MG63 (cell line): ENCODE data around the gene THAP10. TPM values are rescaled to one million over a fixed set of nuclear protein-coding genes. Genes with fewer than 3 reads are reported as not detected.

Experiments used
- DNase-seq: peaks from one replicate; pipeline ENCODE4 v3.0.0-alpha.2; 2020
- H3K27me3 ChIP-seq: fragments of 250-450 bp; sonication (Bioruptor Pico); 2 replicates; pipeline ENCODE4 v1.5.1; 2020; ENCODE audit warnings: mild to moderate bottlenecking, moderate library complexity
- H3K36me3 ChIP-seq: fragments of 250-450 bp; sonication (Bioruptor Pico); 2 replicates; pipeline ENCODE4 v1.5.1; 2020; ENCODE audit warnings: mild to moderate bottlenecking, moderate library complexity
- H3K4me3 ChIP-seq: fragments of 250-450 bp; sonication (Bioruptor Pico); 2 replicates; pipeline ENCODE4 v1.5.1; 2020; ENCODE audit warnings: mild to moderate bottlenecking, moderate library complexity
- H3K9me3 ChIP-seq: fragments of 250-450 bp; sonication (Bioruptor Pico); 2 replicates; pipeline ENCODE4 v1.5.1; 2020; ENCODE audit warnings: mild to moderate bottlenecking, moderate library complexity
- total RNA-seq: library from RNA; depleted of rRNA; stranded (reverse); fragments of >200 nt; shearing (Covaris generic); gene quantifications from 2 replicates; pipeline ENCODE4 v1.2.3, GENCODE V29; 2014; ENCODE audit warnings: low replicate concordance; rRNA removed

The THAP10 gene
- total RNA-seq, 1 experiment from 2014 or later, result 5.6 TPM

DNA sequence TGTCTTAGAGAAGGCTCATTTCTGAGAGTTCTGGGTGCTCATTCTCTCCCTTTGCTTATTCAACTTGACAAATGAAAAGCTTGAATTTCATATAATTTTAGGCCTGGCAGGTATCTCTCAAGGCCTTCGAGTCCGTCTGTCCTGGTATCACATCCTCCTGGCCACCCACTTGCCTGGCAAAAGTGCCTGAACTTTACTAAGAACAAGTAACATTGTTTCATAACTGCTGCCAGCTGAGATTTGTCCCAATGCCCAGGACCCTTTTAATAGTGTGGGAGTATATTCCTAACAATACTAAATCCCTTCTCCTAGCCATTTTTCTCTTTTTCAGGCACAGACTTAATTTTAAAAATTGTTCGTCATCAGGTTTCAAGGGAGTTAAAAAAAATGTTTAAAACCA lies 56.4 kb downstream of the THAP10 start:
- no peaks in the 10 kb centered on the region for H3K27me3 ChIP-seq
- DNase-seq, result no peak
- peaks cover 63% of the 10 kb centered on the region for H3K36me3 ChIP-seq
- H3K9me3 ChIP-seq, result no peaks in the 10 kb centered on the region
- no peak overlapping the region for H3K4me3 ChIP-seq

- H3K36me3 ChIP-seq, result peaks cover 67% of the 10 kb centered on the region
- DNase-seq, result no peak
- no peaks in the 10 kb centered on the region for H3K9me3 ChIP-seq
- no peak overlapping the region for H3K4me3 ChIP-seq
- H3K27me3 ChIP-seq, result no peaks in the 10 kb centered on the region
These were observed 56.8 kb downstream of the THAP10 start for GRCh38 chr15:70835415-70835814.

DNA sequence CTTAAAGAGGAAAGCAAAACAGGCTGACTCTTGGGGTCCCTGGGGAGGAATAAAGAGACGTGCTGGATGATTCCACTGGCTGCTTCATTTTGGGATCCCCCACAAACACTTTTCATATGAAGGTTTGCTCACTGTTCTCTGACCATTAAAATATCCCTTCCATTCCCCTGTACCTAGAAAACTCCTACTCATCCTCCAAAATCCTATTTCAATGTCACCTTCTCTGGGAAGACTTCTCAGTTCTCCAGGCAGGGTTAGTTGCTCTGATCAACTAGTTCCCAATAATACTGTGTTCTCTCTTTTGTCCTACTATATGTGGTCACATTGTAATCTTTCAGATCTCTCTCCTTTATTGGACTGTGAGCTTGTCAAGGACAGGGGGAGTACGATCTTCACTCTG lies 57.2 kb downstream of the THAP10 start:
- no peak for DNase-seq
- Histone ChIP-seq H3K4me3 (no peak overlapping the region), H3K9me3 (no peaks in the 10 kb centered on the region), H3K27me3 (no peaks in the 10 kb centered on the region), H3K36me3 (peaks cover 70% of the 10 kb centered on the region)

GRCh38 chr15:70833861-70834765 lies 58.1 kb downstream of the THAP10 start:
- Histone ChIP-seq H3K9me3 (no peaks in the 10 kb centered on the region), H3K4me3 (no peak overlapping the region), H3K36me3 (peaks cover 74% of the 10 kb centered on the region), H3K27me3 (no peaks in the 10 kb centered on the region)
- DNase-seq, result peak; percentile 75

- H3K27me3 ChIP-seq, result no peaks in the 10 kb centered on the region
- no peaks in the 10 kb centered on the region for H3K9me3 ChIP-seq
- H3K36me3 ChIP-seq, result peaks cover 73% of the 10 kb centered on the region
- DNase-seq, result no peak
- no peak overlapping the region for H3K4me3 ChIP-seq
These were observed 58.8 kb downstream of the THAP10 start for GRCh38 chr15:70833422-70833821.

- no peak for DNase-seq
- Histone ChIP-seq H3K36me3 (peaks cover 70% of the 10 kb centered on the region), H3K4me3 (no peak overlapping the region), H3K9me3 (no peaks in the 10 kb centered on the region), H3K27me3 (no peaks in the 10 kb centered on the region)
These were observed 60.1 kb downstream of the THAP10 start for GRCh38 chr15:70832176-70832575.

Other genes with a start within 250 kb of the THAP10 start
- gene UACA, start 128.9 kb downstream of the THAP10 start, total RNA-seq, result 37.6 and 51.6 TPM in 2 replicates
- 62.8 and 116 TPM in 2 replicates for gene LARP6, start 38.3 kb downstream of the THAP10 start, total RNA-seq
- gene LRRC49, start 393 bp upstream of the THAP10 start, total RNA-seq, result 8.3 and 18.1 TPM in 2 replicates
- 10.2 and 14.4 TPM in 2 replicates for gene THSD4, start 223.0 kb upstream of the THAP10 start, total RNA-seq